Colonic mucosa (tissue), 4 donors: ENCODE results near the gene SMARCD3. TPM values are rescaled to one million over a fixed set of nuclear protein-coding genes. Genes with fewer than 3 reads are reported as not detected.

Experiments
- DNase-seq: peaks from one replicate; pipeline ENCODE4 v3.0.0-alpha.2; 2020
- H3K27ac ChIP-seq: fragments of 200-600 bp; one replicate; pipeline ENCODE4 v1.8.0; 2021
- H3K27me3 ChIP-seq: fragments of 200-600 bp; one replicate; pipeline ENCODE4 v1.8.0; 2021
- H3K36me3 ChIP-seq: fragments of 200-600 bp; one replicate; pipeline ENCODE4 v1.8.0; 2021
- H3K4me1 ChIP-seq: fragments of 200-600 bp; one replicate; pipeline ENCODE4 v1.8.0; 2021; ENCODE audit warnings: mild to moderate bottlenecking
- H3K4me3 ChIP-seq: fragments of 200-600 bp; one replicate; pipeline ENCODE4 v1.8.0; 2021
- H3K9ac ChIP-seq, 2 donors: one replicate each; pipeline ENCODE4 v1.7.0; 2013; ENCODE audit warnings: control low read depth in 2 of 2, low read depth in 2 of 2, low read length in 2 of 2
- H3K9me3 ChIP-seq: fragments of 200-600 bp; one replicate; pipeline ENCODE4 v1.8.0; 2021
- CTCF ChIP-seq: fragments of 200-600 bp; IDR thresholded peaks from one replicate; pipeline ENCODE4 v1.8.0; 2022; ENCODE audit warnings: antibody characterized with exemption, mild to moderate bottlenecking
- intact Hi-C: fragments of 100-400 bp; cut with DNase I; formaldehyde crosslinking; loops from one replicate; pipeline ENCODE4 v1.14.1; 2022
- total RNA-seq, 2 donors: library from RNA; stranded (reverse); fragmentation: NEBNext Ultra II Directional in 1 of 2; extraction: Animal tissue kit (Norgen Biotek cat#: 25700) in 1 of 2; gene quantifications; one replicate each; pipeline ENCODE4 v1.2.1, GENCODE V29; 2021
- donor health status: healthy.
- donor health status: DM: no; HTN: no; CAD: no.
- donor health status: DM: no; HTN: no; CAD: no.

Gene SMARCD3
- total RNA-seq = 1 to 10 TPM; 4.3 to 6.7 TPM

- intact Hi-C loops = loop anchor here (10.0 kb wide), 1 partner anchor 124 kb away; no protein-coding TSS in a partner anchor
- no peak for TF ChIP-seq CTCF
- Histone ChIP-seq H3K4me3 (peak within 1 kb of the TSS; percentile 47), H3K9me3 (no peaks in the 10 kb centered on the region), H3K9ac (peak within 1 kb of the TSS; percentile 51 to 61), H3K36me3 (no peaks in the 10 kb centered on the region), H3K27me3 (peaks cover 43% of the 10 kb centered on the region), H3K4me1 (peaks cover 8% of the 10 kb centered on the region), H3K27ac (peak within 1 kb of the TSS; percentile 70)
- peak; percentile 40 for DNase-seq
Measured at GRCh38 chr7:151248346-151249033, at the start of gene SMARCD3. Gene SMARCD3 (minus strand): TSS chr7:151248694. CDS start chr7:151248562, 132 bp downstream.

GRCh38 chr7:151296202-151296992 is 47.9 kb upstream of the SMARCD3 start:
- Histone ChIP-seq H3K9ac (no peak overlapping the region), H3K4me1 (no peaks in the 10 kb centered on the region), H3K4me3 (no peak overlapping the region), H3K9me3 (no peaks in the 10 kb centered on the region), H3K36me3 (no peaks in the 10 kb centered on the region), H3K27me3 (no peaks in the 10 kb centered on the region), H3K27ac (no peak overlapping the region)
- intact Hi-C loops = no loop called here
- no peak for TF ChIP-seq CTCF
- DNase-seq = no peak

GRCh38 chr7:151292850-151293249 is 44.4 kb upstream of the SMARCD3 start:
- Histone ChIP-seq H3K9me3 (no peaks in the 10 kb centered on the region), H3K4me1 (no peaks in the 10 kb centered on the region), H3K4me3 (no peak overlapping the region), H3K36me3 (no peaks in the 10 kb centered on the region), H3K27ac (no peak overlapping the region), H3K9ac (no peak overlapping the region), H3K27me3 (no peaks in the 10 kb centered on the region)
- no peak for DNase-seq
- intact Hi-C loops = no loop called here
- no peak for TF ChIP-seq CTCF

GRCh38 chr7:151291206-151291605 is 42.7 kb upstream of the SMARCD3 start:
- no peaks in the 10 kb centered on the region for H3K9me3 ChIP-seq
- H3K9ac ChIP-seq = no peak overlapping the region
- DNase-seq = no peak
- no peaks in the 10 kb centered on the region for H3K27me3 ChIP-seq
- H3K4me3 ChIP-seq = no peak overlapping the region
- intact Hi-C loops = no loop called here
- no peak overlapping the region for H3K27ac ChIP-seq
- no peak for TF ChIP-seq CTCF
- H3K4me1 ChIP-seq = no peaks in the 10 kb centered on the region
- no peaks in the 10 kb centered on the region for H3K36me3 ChIP-seq

GRCh38 chr7:151290355-151290760 is 41.9 kb upstream of the SMARCD3 start:
- intact Hi-C loops = no loop called here
- no peaks in the 10 kb centered on the region for H3K27me3 ChIP-seq
- no peaks in the 10 kb centered on the region for H3K36me3 ChIP-seq
- H3K4me3 ChIP-seq = no peak overlapping the region
- H3K9ac ChIP-seq = no peak overlapping the region
- no peak for DNase-seq
- no peak overlapping the region for H3K27ac ChIP-seq
- no peaks in the 10 kb centered on the region for H3K4me1 ChIP-seq
- no peaks in the 10 kb centered on the region for H3K9me3 ChIP-seq
- no peak for TF ChIP-seq CTCF
